Activated CD4-positive, alpha-beta T cell treated with anti-CD3 and anti-CD28 coated beads for 36 hours (primary cell): ENCODE data around the gene HPD. TPM values are rescaled to one million over a fixed set of nuclear protein-coding genes. Genes with fewer than 3 reads are reported as not detected.
"Not testable (repeated sequence)": the region's sequence is repeated elsewhere in the genome, so short reads cannot be mapped to it uniquely, and the experiment has no call there.

Experiments used
- ATAC-seq: fragments of 200-7000 bp; cut with Tn5 transposase; one replicate; pipeline ENCODE4 v1.10.0; 2021; ENCODE audit warnings: mild to moderate bottlenecking, moderate library complexity
- CTCF ChIA-PET: fragments of 350-600 bp; sonication (Branson Sonifier 250); formaldehyde crosslinking; loops from one replicate; lab custom pipeline; 2021; ENCODE audit warnings: antibody characterized with exemption; lab: Charles Lee
- POLR2A ChIA-PET: fragments of 350-600 bp; sonication (Branson Sonifier 250); formaldehyde crosslinking; loops from one replicate; lab custom pipeline; 2021; ENCODE audit warnings: antibody characterized with exemption, inconsistent platforms; lab: Charles Lee
- DNase-seq: peaks from one replicate; pipeline ENCODE4 v3.0.0-alpha.2; 2020
- H3K27ac Mint-ChIP-seq: one replicate; pipeline ENCODE4 v1.8.0; 2021; ENCODE audit warnings: mixed read lengths
- H3K27me3 Mint-ChIP-seq: one replicate; pipeline ENCODE4 v1.8.0; 2021; ENCODE audit warnings: mixed read lengths
- H3K36me3 Mint-ChIP-seq: one replicate; pipeline ENCODE4 v1.8.0; 2021; ENCODE audit warnings: low read depth, mixed read lengths
- H3K4me1 Mint-ChIP-seq: one replicate; pipeline ENCODE4 v1.8.0; 2021; ENCODE audit warnings: mixed read lengths
- H3K4me3 Mint-ChIP-seq: one replicate; pipeline ENCODE4 v1.8.0; 2021; ENCODE audit warnings: mild to moderate bottlenecking, moderate library complexity, mixed read lengths
- H3K9me3 Mint-ChIP-seq: one replicate; pipeline ENCODE4 v1.8.0; 2021; ENCODE audit warnings: low read depth, mixed read lengths
- intact Hi-C, 2 experiments: fragments of 100-400 bp; cut with DNase I in 1 of 2; cut with micrococcal nuclease in 1 of 2; formaldehyde crosslinking; loops; one replicate each; pipeline versions ENCODE4 v1.14.2 to v1.15.1; 2022 to 2024; cut with DNase I, micrococcal nuclease
- total RNA-seq, 2 experiments: library from RNA; stranded (reverse); gene quantifications; one replicate each; pipeline ENCODE4 v1.2.3, GENCODE V29; 2021

Gene HPD
- total RNA-seq, 2 experiments from 2014 or later = not detected

GRCh38 chr12:121888478-121889273 lies 30.0 kb upstream of the HPD start, which contains the start of gene PSMD9:
Gene PSMD9, plus strand, starts transcription at chr12:121888790. Its CDS starts 67 bp downstream, at chr12:121888857.
- ChIA-PET POLR2A (interaction anchor here (0.6 to 1.4 kb wide), 5 partner anchors 11 to 294 kb away, joined by 3 to 5 read pairs (median 3); partner anchors contain the start of gene RHOF), CTCF (interaction anchor here (0.6 to 4.7 kb wide), 21 partner anchors 12 to 524 kb away, joined by 3 to 82 read pairs (median 4); partner anchors contain the start of genes CFAP251, MORN3, RHOF and TMEM120B)
- peak within 1 kb of the TSS; percentile 89 for H3K4me3 Mint-ChIP-seq
- ATAC-seq (peak; percentile 94), DNase-seq (peak; percentile 99)
- H3K27me3 Mint-ChIP-seq = no peaks in the 10 kb centered on the region
- H3K36me3 Mint-ChIP-seq = peaks cover 12% of the 10 kb centered on the region
- intact Hi-C loops = loop anchor here (1.0 to 5.0 kb wide), 16 partner anchors 30 to 639 kb away; partner anchors contain the start of genes ORAI1 (in 2 of the 2), CFAP251 (in 1 of the 2), DIABLO (in 1 of the 2) and KNTC1 (in 1 of the 2)
- peaks cover 33% of the 10 kb centered on the region for H3K4me1 Mint-ChIP-seq
- H3K27ac Mint-ChIP-seq = peak within 1 kb of the TSS; percentile 98
- no peaks in the 10 kb centered on the region for H3K9me3 Mint-ChIP-seq

- ATAC-seq (no peak), DNase-seq (no peak)
- Mint-ChIP-seq H3K27me3 (no peaks in the 10 kb centered on the region), H3K9me3 (no peaks in the 10 kb centered on the region), H3K4me3 (peak overlapping the region; percentile 89), H3K36me3 (peaks cover 12% of the 10 kb centered on the region), H3K27ac (peak overlapping the region; percentile 79), H3K4me1 (peaks cover 27% of the 10 kb centered on the region)
- intact Hi-C loops = loop anchor here (1.0 to 5.0 kb wide), 15 partner anchors 30 to 639 kb away; partner anchors contain the start of genes ORAI1 (in 2 of the 2), CFAP251 (in 1 of the 2), DIABLO (in 1 of the 2) and KNTC1 (in 1 of the 2)
- ChIA-PET POLR2A (interaction anchor here (0.6 to 1.4 kb wide), 6 partner anchors 11 to 293 kb away, joined by 3 to 5 read pairs (median 3); partner anchors contain the start of gene RHOF), CTCF (interaction anchor here (0.6 to 4.7 kb wide), 23 partner anchors 9 to 523 kb away, joined by 3 to 82 read pairs (median 4); partner anchors contain the start of genes CFAP251, MORN3, RHOF and TMEM120B)
Measured at GRCh38 chr12:121888083-121888477, 29.4 kb upstream of the HPD start.

- H3K27me3 Mint-ChIP-seq, H3K9me3 Mint-ChIP-seq, ATAC-seq, H3K4me3 Mint-ChIP-seq, H3K27ac Mint-ChIP-seq, H3K36me3 Mint-ChIP-seq, POLR2A ChIA-PET, DNase-seq: not testable (repeated sequence)
- peaks cover 15% of the 10 kb centered on the region for H3K4me1 Mint-ChIP-seq
- intact Hi-C loops = loop anchor here in 1 of 2 experiments (5.0 kb wide), 1 partner anchor 198 kb away; no protein-coding TSS in a partner anchor
- CTCF ChIA-PET = interaction anchor here (0.6 to 1.1 kb wide), 4 partner anchors 73 to 185 kb away, joined by 3 read pairs; partner anchors contain the start of gene RHOF
Measured at GRCh38 chr12:121885129-121885528, 26.5 kb upstream of the HPD start.

- intact Hi-C loops = no loop called here
- POLR2A ChIA-PET = no interaction called here
- H3K4me3 Mint-ChIP-seq = no peak overlapping the region
Measured at GRCh38 chr12:121883315-121883660, 24.6 kb upstream of the HPD start.

GRCh38 chr12:121876080-121876447 lies 17.4 kb upstream of the HPD start:
- H3K9me3 Mint-ChIP-seq, H3K27ac Mint-ChIP-seq, H3K4me1 Mint-ChIP-seq, H3K36me3 Mint-ChIP-seq, DNase-seq, H3K4me3 Mint-ChIP-seq, intact Hi-C loops, ATAC-seq, H3K27me3 Mint-ChIP-seq, POLR2A ChIA-PET: not testable (repeated sequence)
- CTCF ChIA-PET = interaction anchor here (0.6 to 1.1 kb wide), 2 partner anchors 12 to 152 kb away, joined by 3 to 5 read pairs; partner anchors contain the start of gene PSMD9

More at GRCh38 chr12:121883315-121883660, 24.6 kb upstream of the HPD start:
- no peaks in the 10 kb centered on the region for H3K9me3 Mint-ChIP-seq
- H3K27me3 Mint-ChIP-seq = no peaks in the 10 kb centered on the region
- peaks cover 4% of the 10 kb centered on the region for H3K4me1 Mint-ChIP-seq
- no peak overlapping the region for H3K27ac Mint-ChIP-seq
- CTCF ChIA-PET = interaction anchor here (0.8 to 1.4 kb wide), 3 partner anchors 10 to 243 kb away, joined by 3 to 5 read pairs (median 3); no protein-coding TSS in a partner anchor
- DNase-seq = no peak
- no peak for ATAC-seq
- no peaks in the 10 kb centered on the region for H3K36me3 Mint-ChIP-seq

GRCh38 chr12:121875582-121875981 lies 16.9 kb upstream of the HPD start:
- intact Hi-C loops = no loop called here
- Mint-ChIP-seq H3K27ac (no peak overlapping the region), H3K4me3 (no peak overlapping the region), H3K27me3 (no peaks in the 10 kb centered on the region), H3K36me3 (no peaks in the 10 kb centered on the region), H3K4me1 (peaks cover 5% of the 10 kb centered on the region), H3K9me3 (no peaks in the 10 kb centered on the region)
- no peak for ATAC-seq
- POLR2A ChIA-PET = no interaction called here
- CTCF ChIA-PET = interaction anchor here (0.6 kb wide), 1 partner anchor 153 kb away, joined by 3 read pairs; no protein-coding TSS in a partner anchor
- DNase-seq = no peak

GRCh38 chr12:121874071-121874470 lies 15.4 kb upstream of the HPD start:
- DNase-seq (no peak), ATAC-seq (no peak)
- CTCF ChIA-PET = interaction anchor here (0.8 to 1.5 kb wide), 3 partner anchors 37 to 176 kb away, joined by 3 read pairs; no protein-coding TSS in a partner anchor
- no peak overlapping the region for H3K27ac Mint-ChIP-seq
- no peaks in the 10 kb centered on the region for H3K36me3 Mint-ChIP-seq
- POLR2A ChIA-PET = no interaction called here
- H3K4me1 Mint-ChIP-seq = peaks cover 5% of the 10 kb centered on the region
- H3K4me3 Mint-ChIP-seq = no peak overlapping the region
- intact Hi-C loops = no loop called here
- no peaks in the 10 kb centered on the region for H3K27me3 Mint-ChIP-seq
- no peaks in the 10 kb centered on the region for H3K9me3 Mint-ChIP-seq

GRCh38 chr12:121873216-121873569 lies 14.5 kb upstream of the HPD start:
- no peaks in the 10 kb centered on the region for H3K9me3 Mint-ChIP-seq
- H3K27me3 Mint-ChIP-seq = no peaks in the 10 kb centered on the region
- H3K4me1 Mint-ChIP-seq = peaks cover 5% of the 10 kb centered on the region
- H3K27ac Mint-ChIP-seq = no peak overlapping the region
- DNase-seq (no peak), ATAC-seq (no peak)
- H3K4me3 Mint-ChIP-seq = no peak overlapping the region
- ChIA-PET POLR2A (no interaction called here), CTCF (interaction anchor here (1.0 to 1.5 kb wide), 4 partner anchors 15 to 61 kb away, joined by 3 read pairs; partner anchors contain the start of genes CFAP251 and PSMD9)
- intact Hi-C loops = no loop called here
- H3K36me3 Mint-ChIP-seq = no peaks in the 10 kb centered on the region

GRCh38 chr12:121872546-121873215 lies 14.0 kb upstream of the HPD start:
- Mint-ChIP-seq H3K27ac (peak overlapping the region; percentile 21), H3K4me1 (peaks cover 5% of the 10 kb centered on the region), H3K27me3 (no peaks in the 10 kb centered on the region), H3K9me3 (no peaks in the 10 kb centered on the region), H3K4me3 (no peak overlapping the region), H3K36me3 (no peaks in the 10 kb centered on the region)
- intact Hi-C loops = no loop called here
- ChIA-PET CTCF (interaction anchor here (0.5 to 1.5 kb wide), 5 partner anchors 15 to 61 kb away, joined by 3 read pairs; partner anchors contain the start of genes CFAP251 and PSMD9), POLR2A (no interaction called here)
- peak; percentile 91 for ATAC-seq
- peak; percentile 52 for DNase-seq

- H3K4me1 Mint-ChIP-seq = peaks cover 5% of the 10 kb centered on the region
- ATAC-seq = no peak
- no peak overlapping the region for H3K27ac Mint-ChIP-seq
- no peak for DNase-seq
- H3K9me3 Mint-ChIP-seq = no peaks in the 10 kb centered on the region
- ChIA-PET CTCF (interaction anchor here (0.6 to 1.0 kb wide), 2 partner anchors 16 to 259 kb away, joined by 3 read pairs; no protein-coding TSS in a partner anchor), POLR2A (no interaction called here)
- H3K36me3 Mint-ChIP-seq = no peaks in the 10 kb centered on the region
- intact Hi-C loops = no loop called here
- H3K4me3 Mint-ChIP-seq = no peak overlapping the region
- H3K27me3 Mint-ChIP-seq = no peaks in the 10 kb centered on the region
Measured at GRCh38 chr12:121871467-121871866, 12.8 kb upstream of the HPD start.
